ENCODE results near the gene TPSB2.
"Not testable (repeated sequence)": the region's sequence is repeated elsewhere in the genome, so short reads cannot be mapped to it uniquely, and the experiment has no call there.

Gene TPSB2

DNA sequence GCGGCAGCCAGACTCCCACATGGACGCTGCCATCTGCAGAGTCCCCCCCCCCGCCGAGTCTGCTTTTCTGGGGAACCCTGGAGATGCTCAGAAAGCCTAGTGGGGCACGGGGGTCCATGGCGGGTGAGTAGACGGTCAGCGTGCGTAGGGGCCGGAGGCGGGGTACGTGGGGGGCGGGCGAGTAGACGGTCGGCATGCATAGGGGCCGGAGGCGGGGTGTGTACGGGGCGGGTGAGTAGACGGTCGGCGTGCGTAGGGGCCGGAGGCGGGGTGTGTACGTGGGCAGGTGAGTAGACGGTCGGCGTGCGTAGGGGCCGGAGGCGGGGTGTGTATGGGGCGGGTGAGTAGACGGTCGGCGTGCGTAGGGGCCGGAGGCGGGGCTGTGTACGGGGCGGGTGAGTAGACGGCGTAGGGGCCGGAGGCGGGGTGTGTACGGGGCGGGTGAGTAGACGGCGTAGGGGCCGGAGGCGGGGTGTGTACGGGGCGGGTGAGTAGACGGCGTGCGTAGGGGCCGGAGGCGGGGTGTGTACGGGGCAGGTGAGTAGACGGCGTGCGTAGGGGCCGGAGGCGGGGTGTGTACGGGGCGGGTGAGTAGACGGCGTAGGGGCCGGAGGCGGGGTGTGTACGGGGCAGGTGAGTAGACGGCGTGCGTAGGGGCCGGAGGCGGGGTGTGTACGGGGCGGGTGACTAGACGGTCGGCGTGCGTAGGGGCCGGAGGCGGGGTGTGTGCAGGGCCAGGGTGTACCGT lies 44.4 kb downstream of the TPSB2 start:
- DNase-seq (ENCODE audit: extremely low read depth in 1 of 2, low read depth in 1 of 2) = not testable (repeated sequence)

DNA sequence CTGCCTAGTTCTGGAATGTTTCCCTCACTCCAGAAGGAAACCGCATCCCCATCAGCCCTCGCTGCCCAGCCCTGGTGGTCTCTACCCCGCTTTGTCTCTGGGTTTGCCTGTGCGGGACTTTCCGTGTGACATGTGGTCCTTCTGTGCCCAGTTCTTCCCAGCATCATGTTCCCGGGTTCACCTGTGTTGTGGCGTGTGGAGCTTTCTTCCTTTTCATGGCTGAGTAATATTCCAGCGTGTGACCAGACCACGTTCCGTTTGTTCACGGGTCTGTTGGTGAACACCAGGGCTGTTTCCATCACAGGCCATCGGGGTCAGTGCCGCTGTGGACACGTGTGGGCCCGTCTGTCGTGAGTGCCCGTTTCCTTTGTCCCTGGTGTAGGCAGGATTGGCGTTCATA lies 45.0 kb downstream of the TPSB2 start:
- DNase-seq (ENCODE audit: extremely low read depth in 1 of 2, low read depth in 1 of 2) = no peak

DNA sequence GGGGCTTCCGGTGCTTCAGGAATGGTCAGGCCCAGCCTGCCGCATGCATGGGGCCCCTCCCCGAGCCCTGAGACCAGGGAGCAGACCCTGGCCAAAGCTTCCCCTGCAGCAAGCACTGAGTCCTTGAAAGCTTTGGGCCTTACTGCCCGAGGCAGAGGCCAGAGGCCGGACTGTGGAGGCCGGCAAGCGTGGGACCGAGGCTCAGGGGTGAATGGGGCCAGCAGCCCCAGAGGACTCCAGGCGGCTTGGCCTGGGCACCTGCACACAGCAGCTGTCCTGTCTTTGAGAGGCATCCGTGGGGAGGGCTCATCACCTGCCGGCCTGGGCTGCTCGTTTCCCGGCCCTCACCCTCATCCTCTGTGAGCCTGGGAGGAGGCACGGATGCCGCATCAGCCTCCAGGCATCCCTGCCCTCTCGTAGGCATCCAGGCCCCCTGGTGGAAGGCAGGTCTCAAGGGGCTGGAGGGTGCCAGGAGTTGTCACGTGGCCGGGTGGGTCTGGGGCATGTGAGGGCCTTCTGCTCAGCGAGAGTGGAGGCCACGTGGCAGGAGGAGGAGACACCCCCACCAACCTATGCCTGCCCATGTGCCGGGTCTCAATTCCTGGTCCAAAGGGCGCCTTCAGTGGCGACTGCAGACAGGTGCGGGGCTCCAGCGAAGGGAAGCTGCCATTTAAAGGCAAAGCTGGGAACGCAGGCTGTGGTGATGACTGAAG lies 45.7 kb downstream of the TPSB2 start:
- no peak for DNase-seq (ENCODE audit: extremely low read depth in 1 of 2, low read depth in 1 of 2)

DNA sequence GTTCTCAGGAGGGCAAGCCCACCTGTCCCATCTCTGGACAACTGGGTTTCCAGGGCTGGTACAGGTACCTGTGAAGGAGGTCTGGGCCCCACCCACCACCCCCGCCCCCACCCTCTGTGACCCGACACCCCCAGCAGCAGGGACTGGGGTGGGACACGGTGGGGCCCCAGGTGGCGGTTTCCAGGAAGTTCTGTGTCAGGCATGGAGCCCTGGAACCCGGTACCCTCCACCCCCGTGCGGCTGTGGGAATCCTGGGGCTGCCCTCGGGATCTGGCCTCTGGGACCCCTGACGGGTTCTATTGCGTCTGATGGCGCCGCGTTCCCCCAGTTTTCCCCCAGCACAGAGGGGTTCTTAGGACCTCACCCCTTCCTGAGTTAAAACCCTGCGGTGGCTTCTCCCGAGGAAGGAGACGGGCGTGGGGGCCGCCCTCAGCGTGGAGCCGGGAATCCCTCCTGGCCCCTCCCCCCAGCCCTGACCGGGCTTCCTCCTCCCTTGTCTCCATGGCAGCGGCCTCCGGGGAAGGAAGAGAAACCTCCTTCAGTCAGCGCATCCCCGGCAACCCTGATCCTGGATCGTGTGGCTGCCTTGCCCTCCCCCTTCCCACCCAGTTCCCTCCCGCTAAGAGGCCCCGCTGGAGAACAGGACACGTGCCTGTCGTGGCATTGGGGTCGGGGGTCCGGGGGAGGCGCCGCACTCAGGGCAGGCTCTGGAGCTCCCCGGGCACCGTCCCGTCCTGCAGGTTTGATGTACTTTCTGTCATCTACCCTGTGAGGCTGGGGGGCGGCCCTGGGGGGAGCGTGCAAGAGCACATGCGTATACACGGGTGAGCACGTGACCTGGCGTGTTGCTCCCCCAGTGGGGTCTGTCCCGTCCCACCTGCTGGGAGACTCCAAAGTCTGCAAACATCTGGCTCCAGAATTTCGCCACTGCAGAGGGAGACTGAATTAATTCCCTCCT lies 46.8 kb downstream of the TPSB2 start:
- DNase-seq (ENCODE audit: extremely low read depth in 1 of 2, low read depth in 1 of 2) = no peak

DNA sequence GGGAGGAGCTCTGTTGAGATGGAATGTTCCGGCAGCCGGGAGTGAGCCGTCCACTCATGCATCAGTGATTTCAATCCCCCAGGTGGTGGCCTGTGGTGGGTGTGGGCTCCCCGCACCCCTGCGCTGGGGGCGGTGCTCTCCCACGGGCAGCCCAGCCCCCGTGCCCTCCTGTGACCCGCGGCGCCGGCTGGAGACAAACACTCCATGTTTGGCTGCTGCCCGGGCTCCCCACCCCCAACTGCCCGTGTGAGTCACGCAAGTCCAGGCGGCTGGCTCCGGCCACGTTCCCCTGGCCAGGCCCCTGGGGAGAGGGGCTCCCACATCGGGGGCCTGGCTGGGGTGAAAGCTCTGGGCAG lies 47.7 kb downstream of the TPSB2 start:
- no peak for DNase-seq (ENCODE audit: extremely low read depth in 1 of 2, low read depth in 1 of 2)

DNA sequence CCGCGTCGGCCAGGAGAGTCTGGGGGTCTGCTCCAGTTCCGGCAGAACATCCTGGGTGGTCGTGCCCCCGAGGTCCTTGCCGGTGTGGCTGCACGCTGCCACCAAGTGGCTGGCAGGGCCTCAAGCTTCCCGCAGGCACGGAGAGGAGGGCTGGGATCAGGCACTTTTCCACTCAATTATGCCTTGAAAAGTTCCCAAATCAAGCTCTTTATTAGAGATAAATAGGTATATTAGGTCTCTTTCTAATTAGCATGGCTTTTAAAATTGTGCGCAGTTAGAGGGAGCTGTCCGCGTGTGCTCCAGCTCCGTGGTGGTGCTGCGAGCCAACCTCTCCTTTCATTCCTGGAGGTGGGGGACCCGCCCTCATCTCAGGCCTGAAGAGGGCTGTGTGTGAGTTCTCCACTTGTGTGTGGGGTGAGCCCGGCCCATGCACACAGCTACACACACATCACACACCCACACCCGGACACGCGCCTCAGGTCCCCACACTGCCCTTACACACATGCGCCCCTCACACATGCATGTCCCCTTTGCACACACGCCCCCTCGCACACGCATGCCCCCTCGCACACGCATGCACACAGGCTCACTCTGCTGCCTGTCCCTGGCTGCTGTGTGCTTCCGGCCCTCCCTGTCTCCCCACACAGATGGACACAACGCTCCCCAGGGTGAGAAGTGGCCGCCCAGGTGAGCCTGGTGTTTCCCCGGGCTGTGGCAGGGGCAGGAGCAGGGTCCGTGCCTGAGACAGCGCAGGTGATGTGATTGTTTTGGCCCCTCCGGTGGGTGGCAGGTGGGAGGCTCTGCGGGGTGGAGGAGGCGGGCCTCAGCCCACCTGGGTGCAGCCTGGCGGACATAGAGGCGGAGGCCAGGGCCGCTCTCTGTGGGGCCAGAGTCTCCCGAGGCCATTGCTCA lies 48.3 kb downstream of the TPSB2 start:
- no peak for DNase-seq (ENCODE audit: extremely low read depth in 1 of 2, low read depth in 1 of 2)

DNA sequence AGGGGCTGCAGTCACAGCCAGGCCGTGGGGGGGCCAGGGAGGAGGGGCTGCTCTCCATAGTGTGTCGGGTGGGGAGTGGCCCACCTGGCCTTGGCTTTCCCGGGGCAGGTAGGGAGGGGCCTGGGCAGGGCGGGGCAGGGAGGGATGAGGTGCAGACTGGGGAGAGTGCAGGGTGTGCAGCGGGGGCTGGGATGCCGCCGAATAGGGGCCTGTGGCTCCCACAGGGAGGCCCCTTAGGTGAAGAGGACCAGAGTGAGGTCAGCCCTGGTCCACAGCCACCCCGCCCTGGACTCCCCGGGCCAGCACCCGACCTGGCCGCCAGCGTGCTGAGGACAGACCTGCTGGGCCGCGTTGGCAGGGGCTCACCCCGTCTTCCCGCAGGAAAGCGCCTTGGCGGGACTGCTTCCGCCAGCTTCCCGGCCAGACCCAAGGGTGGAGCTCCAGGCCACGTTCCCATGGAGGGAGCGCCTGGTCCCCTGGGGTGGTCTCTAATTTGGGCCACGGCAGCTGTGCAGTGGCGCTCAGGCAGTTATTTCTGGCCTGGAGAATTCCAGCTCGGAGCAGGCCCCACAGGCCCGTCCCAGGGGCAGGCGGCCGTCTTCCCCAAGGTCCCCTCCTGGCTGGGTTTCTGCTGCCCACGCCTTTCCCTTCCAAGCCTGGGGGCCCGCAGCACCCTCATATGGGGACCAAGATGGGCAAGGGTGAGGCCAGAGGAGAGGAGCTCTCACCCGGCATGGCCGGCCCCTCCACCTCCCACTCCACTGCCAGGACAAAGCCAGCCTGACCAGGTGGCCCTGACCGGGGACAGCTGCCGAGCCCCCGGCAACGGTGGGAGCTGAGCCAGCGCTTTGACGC lies 49.2 kb downstream of the TPSB2 start:
- DNase-seq (ENCODE audit: extremely low read depth in 1 of 2, low read depth in 1 of 2) = no peak

All from stimulated activated CD8-positive, alpha-beta memory T cell treated with anti-CD3 and anti-CD28 coated beads, Interleukin-7, amount 100 ng/mL, for 48 hours (primary cell).